Measurements from ENCODE around the gene NRXN3.

Gene NRXN3

GRCh38 chr14:79180656-79181055, 1010.5 kb downstream of the NRXN3 start:
- DNase-seq, result no peak

GRCh38 chr14:79186523-79186922, 1016.4 kb downstream of the NRXN3 start:
- no peak for DNase-seq

GRCh38 chr14:79193689-79194477, 1023.7 kb downstream of the NRXN3 start:
- DNase-seq, result no peak

- no peak for DNase-seq
These were observed 1026.0 kb downstream of the NRXN3 start for GRCh38 chr14:79196216-79196615.

- no peak for DNase-seq
These were observed 1027.3 kb downstream of the NRXN3 start for GRCh38 chr14:79197516-79197915.

- no peak for DNase-seq
These were observed 1029.0 kb downstream of the NRXN3 start for GRCh38 chr14:79199217-79199616.

- DNase-seq, result no peak
These were observed 1031.5 kb downstream of the NRXN3 start for GRCh38 chr14:79201564-79202207.

- no peak for DNase-seq
These were observed 1034.4 kb downstream of the NRXN3 start for GRCh38 chr14:79204591-79204990.

- no peak for DNase-seq
These were observed 1039.2 kb downstream of the NRXN3 start for GRCh38 chr14:79209418-79209817.

- no peak for DNase-seq
These were observed 1055.6 kb downstream of the NRXN3 start for GRCh38 chr14:79225815-79226214.

GRCh38 chr14:79229383-79229909, 1059.3 kb downstream of the NRXN3 start:
- no peak for DNase-seq

GRCh38 chr14:79242666-79243065, 1072.5 kb downstream of the NRXN3 start:
- no peak for DNase-seq

- no peak for DNase-seq
These were observed 1076.0 kb downstream of the NRXN3 start for GRCh38 chr14:79246173-79246572.

GRCh38 chr14:79248126-79248525, 1078.0 kb downstream of the NRXN3 start:
- DNase-seq, result no peak

GRCh38 chr14:79248771-79249170, 1078.6 kb downstream of the NRXN3 start:
- DNase-seq, result no peak

GRCh38 chr14:79251278-79251677, 1081.1 kb downstream of the NRXN3 start:
- DNase-seq, result no peak

- no peak for DNase-seq
These were observed 1083.4 kb downstream of the NRXN3 start for GRCh38 chr14:79253576-79253975.

GRCh38 chr14:79254069-79254775, 1084.0 kb downstream of the NRXN3 start:
- DNase-seq, result no peak

GRCh38 chr14:79256380-79256779, 1086.2 kb downstream of the NRXN3 start:
- no peak for DNase-seq

- no peak for DNase-seq
These were observed 1090.2 kb downstream of the NRXN3 start for GRCh38 chr14:79260406-79260805.

- no peak for DNase-seq
These were observed 1095.3 kb downstream of the NRXN3 start for GRCh38 chr14:79265366-79265946.

- DNase-seq, result no peak
These were observed 1100.2 kb downstream of the NRXN3 start for GRCh38 chr14:79270361-79270760.

- DNase-seq, result no peak
These were observed 1100.9 kb downstream of the NRXN3 start for GRCh38 chr14:79271122-79271521.

Data from NCI-H526 treated with DMSO at 0.1 percent for 48 hours (cell line).